GM11168 (cell line): Measurements from ENCODE around the gene SCAMP4.

Source experiments
- in situ Hi-C: fragments of 300-500 bp; cut with MboI; formaldehyde crosslinking; loops from one replicate; pipeline ENCODE4 v1.12.0; 2022; ENCODE audit warnings: low sequenced_read_pairs; ENCODE audit not compliant: unreplicated experiment

SCAMP4 gene, protein sequence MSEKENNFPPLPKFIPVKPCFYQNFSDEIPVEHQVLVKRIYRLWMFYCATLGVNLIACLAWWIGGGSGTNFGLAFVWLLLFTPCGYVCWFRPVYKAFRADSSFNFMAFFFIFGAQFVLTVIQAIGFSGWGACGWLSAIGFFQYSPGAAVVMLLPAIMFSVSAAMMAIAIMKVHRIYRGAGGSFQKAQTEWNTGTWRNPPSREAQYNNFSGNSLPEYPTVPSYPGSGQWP

GRCh38 chr19:1905110-1905862, at the start of gene SCAMP4, which contains the start of gene ADAT3:
Gene SCAMP4, plus strand, starts transcription at chr19:1905399. Its CDS starts 9,621 bp downstream, at chr19:1915020.
Gene ADAT3, plus strand, starts transcription at chr19:1905399. Its CDS starts 6,649 bp downstream, at chr19:1912048.
- in situ Hi-C loops = no loop called here

- in situ Hi-C loops = no loop called here
Measured at GRCh38 chr19:1855828-1856255, 49.4 kb upstream of the SCAMP4 start.

DNA sequence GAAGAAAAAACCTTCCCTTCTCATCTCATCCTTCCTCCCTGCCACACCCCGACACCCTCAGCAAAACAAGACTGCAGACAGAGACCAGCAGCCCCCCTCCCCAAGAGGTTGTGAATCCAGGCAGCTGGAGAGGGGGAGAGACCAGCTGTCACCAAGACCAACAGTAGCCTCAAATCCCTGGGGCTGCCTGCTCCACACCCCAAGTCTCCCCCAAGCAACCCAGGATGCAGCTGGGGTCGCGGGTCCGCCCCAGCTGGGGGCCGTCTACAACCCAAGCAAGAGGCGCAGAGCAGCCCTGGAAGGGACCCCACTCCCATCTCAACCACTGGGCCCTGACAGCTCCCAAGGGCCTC, 48.9 kb upstream of the SCAMP4 start:
- in situ Hi-C loops = no loop called here

- in situ Hi-C loops = no loop called here
Measured at GRCh38 chr19:1856698-1857603, 48.2 kb upstream of the SCAMP4 start.

- in situ Hi-C loops = no loop called here
Measured at GRCh38 chr19:1857648-1858326, 47.4 kb upstream of the SCAMP4 start.

GRCh38 chr19:1858412-1859081, 46.7 kb upstream of the SCAMP4 start:
- in situ Hi-C loops = no loop called here

DNA sequence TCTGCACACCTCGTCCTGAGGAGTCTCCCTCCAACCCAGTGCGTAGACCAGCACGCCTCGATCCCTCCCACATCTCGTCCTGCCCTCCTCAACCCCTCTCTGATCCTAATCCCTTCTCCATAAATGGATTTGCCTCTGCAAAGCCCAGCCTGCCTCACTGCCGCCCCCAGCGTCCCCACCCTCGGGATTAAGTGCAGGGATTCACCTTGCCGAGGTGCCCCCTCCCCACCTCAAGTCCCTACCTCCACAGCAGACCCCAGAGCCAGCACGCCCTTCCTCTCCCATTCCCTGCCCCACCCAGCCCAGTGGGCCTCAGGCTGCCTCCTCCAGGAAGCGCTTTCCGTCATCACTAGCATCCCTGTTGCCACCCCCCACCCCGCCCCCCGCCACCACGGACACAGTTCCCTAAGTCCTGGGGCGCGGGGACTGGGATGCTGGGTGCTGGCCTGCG, 45.8 kb upstream of the SCAMP4 start:
- in situ Hi-C loops = no loop called here

DNA sequence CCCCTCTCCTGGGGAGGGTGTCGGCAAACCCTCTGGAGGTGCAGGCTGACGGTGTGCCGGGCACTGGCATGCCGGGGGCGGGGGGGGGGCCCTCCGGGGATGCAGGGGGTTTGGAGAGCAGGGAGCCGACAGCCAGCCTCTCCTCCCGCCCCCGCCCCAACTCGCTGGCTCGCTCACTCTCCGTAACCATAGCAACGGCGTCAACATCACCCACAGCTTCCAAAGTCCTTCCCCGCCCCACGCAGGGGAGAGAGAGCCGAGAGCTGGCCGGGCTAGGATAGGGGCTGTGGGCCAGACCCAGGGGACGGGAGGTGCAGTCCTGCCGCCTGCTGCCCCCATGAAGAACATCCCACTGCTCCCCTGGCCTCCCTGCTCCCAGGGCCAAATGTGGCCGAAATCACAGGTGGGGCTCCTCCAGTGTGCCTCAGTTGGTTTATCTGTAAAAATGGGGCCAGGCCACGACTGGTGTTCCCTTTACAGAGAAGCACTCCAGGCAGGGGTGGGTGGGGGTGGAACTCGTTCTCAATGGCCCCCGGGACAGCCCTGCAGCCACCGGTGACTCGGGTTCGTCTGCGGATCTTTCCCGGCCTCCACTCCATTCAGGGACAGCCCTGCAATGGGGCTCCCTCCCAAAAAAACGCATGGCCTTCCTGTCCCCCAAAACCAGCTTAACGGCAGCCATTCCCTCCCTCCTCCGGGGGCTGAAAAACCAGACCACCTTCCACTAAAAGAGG, 45.0 kb upstream of the SCAMP4 start:
- in situ Hi-C loops = no loop called here

- in situ Hi-C loops = no loop called here
Measured at GRCh38 chr19:1860821-1861598, 44.2 kb upstream of the SCAMP4 start.

GRCh38 chr19:1861599-1862031, 43.6 kb upstream of the SCAMP4 start:
- in situ Hi-C loops = no loop called here

DNA sequence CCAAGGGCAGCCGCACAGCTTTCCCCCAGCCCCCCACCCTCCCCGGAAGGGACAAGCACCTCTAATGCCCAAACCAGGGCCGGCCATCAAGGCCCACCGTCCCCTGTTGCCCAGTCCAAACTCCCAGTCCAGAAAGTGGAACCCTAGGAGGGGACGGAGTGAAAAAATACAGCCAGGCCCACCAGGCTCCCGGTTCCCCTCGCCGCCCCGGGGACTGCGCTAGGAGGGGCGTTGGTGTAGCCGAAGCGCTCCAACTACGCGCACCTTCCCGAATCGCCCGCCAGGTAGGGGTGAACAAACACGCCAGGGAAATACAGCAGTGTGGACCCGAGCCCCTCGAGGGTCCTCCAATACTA, 43.2 kb upstream of the SCAMP4 start:
- in situ Hi-C loops = no loop called here

DNA sequence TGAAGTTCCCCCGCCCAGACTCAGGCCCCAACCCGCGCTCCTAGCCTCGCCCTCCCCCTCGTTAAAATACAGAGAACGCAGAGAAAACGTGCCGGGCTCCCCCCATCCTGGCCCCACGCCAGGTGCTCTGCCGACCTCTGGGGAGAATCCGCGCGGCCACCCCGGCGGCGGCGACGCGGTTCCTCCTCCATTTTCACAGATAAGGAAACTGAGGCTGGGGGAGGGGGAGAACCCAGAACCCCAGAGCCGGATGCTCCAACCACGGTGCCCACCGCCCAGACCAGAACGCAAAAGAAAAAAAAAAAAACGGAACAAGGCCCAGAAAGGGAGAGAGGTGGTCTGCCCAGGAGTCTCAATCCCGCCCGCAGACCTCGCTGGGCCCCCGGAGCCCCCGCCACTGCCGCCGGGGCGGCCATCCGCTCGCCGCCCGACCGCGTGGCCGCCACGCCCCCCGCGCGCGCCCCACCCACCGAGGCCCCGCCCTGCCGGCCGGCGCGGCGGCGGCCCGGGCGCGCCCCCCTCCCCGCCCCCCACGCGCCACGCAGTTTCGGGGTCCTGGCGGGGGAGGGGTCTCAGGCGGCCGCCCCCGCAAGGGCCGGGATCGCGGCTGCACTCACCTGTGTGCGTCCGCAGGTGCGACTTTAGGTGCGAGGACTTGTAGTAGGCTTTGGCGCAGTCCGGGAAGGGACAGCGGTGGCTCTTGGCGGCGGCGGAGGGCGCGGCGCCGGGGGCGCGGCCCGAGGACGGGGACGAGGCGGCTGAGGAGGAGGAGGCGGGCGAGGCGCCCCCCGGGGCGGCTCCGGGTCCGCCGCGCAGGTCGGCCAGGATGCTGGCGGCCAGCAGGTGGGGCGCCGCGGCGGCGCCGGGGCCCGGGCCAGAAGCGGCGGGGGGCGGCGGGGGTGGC, 42.5 kb upstream of the SCAMP4 start:
- in situ Hi-C loops = no loop called here

DNA sequence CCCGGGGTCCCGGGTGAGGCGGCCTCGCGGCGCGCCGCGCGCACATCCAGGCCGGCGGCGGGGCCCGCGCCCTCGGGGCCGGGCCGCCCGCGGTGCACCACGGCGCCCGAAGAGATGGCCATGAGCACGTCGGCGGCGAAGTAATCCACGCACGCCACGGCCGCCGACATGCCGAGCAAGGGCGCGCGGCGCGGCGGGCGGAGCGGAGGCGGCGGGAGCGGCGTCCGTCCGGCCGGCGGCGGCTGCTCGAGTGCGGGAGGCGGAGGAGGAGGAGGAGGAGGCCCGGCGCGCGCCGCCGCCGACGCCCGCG, 41.9 kb upstream of the SCAMP4 start, which contains the start of gene KLF16:
Gene KLF16, minus strand, starts transcription at position 252 of the 310 bp plus-strand sequence. Its CDS starts 82 bp downstream, at position 170.
- in situ Hi-C loops = no loop called here

DNA sequence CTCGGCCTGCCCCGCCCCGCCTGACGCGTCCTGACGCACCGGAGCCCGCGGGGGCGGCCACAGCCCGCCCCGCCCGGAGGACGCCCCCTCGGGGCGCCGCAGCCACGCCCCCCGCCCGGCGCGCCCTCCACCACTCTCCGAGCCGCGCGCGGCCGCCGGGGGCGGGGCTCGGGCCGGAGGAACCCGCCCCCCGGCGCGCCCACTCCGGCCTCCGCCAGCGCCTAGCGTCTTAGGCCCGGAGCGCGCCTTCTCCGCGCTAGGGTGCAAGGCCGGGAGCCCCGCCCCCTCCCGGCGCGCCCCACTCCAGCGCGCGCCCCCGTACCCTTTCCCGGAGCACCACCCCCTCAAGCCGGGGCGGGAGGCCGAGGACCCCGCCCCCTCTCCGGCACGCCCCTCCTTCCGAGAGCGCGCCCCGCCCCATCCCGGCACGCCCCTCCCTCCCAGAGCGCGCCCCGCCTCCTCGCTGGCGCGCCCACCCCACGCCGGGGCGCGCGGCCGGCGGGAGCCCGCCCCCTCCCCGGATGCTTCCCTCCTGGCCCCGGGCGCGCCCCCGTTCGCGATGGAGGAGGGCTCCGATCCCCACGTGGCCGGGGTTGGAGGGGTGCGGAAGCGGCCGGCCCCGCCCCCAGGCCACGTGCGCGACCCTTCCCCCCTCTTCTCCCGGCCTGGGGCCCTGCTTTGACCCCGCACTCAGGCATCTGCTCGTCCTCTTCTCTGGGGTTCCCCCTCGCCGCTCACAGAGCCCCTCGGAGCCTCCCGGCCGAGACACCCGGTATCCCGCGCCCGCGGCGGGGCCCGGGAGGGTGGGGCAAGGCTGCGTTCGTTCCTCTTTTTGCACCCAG, 41.3 kb upstream of the SCAMP4 start:
- in situ Hi-C loops = no loop called here

GRCh38 chr19:1864480-1865171, 40.6 kb upstream of the SCAMP4 start:
- in situ Hi-C loops = no loop called here
